Jurkat, Clone E6-1 (cell line): ENCODE measurements around the gene KLK11.
A peak's percentile ranks its signal among the peaks of the same experiment; 100 is the strongest.

Experiments
- DNase-seq: peaks from one replicate; pipeline ENCODE4 v3.0.0-alpha.2; 2011; ENCODE audit warnings: low read depth, low spot score
- H3K4me3 ChIP-seq: 2 replicates; pipeline ENCODE4 v1.5.1; 2011; ENCODE audit warnings: mild to moderate bottlenecking, low read length, control low read depth, moderate library complexity

Gene KLK11

GRCh38 chr19:51031220-51031879, 4.9 kb upstream of the KLK11 start:
- no peak overlapping the region for H3K4me3 ChIP-seq
- DNase-seq = no peak

DNA sequence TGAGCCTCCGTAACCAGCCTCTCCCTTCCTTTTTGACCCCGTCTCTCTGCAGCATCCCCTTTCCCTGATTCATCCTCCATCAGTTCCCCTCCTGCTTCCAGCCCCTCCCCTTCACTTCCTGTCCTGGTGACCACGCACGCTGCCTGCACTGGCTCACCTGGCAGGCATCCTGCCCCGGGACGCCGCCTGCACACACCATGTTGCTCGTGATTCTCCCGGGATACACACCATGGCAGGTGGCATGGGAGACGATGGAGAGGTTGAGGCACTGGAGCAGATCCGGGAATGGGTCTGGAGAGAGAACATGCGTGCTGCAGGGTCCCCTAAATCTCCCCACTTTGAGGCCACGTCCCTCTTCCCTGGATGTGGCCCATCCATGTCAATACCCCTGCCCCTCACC, 4.2 kb upstream of the KLK11 start:
- DNase-seq = no peak
- no peak overlapping the region for H3K4me3 ChIP-seq

- DNase-seq = peak; percentile 9
- no peak overlapping the region for H3K4me3 ChIP-seq
Measured at GRCh38 chr19:51029718-51030117, 3.3 kb upstream of the KLK11 start.

DNA sequence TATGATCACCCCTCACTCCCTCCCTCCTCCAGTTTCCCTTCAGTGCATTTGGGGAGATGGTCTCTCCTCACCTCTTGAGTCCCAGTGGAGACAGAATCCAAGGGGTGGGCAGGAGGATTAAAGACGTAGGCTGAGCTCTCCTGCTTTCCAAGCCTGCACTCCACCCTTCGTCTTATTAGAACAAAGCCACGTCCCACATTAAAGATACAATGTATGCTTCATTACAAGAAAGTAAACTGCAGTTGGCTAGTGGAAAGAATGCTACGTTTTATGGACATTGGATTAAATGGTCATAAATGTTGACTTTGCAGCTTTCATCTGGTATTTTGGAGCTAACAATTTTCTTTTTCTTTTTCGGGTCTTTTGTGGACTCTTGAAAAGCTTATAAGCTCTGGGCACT, 1.5 kb upstream of the KLK11 start:
- no peak overlapping the region for H3K4me3 ChIP-seq
- no peak for DNase-seq

DNA sequence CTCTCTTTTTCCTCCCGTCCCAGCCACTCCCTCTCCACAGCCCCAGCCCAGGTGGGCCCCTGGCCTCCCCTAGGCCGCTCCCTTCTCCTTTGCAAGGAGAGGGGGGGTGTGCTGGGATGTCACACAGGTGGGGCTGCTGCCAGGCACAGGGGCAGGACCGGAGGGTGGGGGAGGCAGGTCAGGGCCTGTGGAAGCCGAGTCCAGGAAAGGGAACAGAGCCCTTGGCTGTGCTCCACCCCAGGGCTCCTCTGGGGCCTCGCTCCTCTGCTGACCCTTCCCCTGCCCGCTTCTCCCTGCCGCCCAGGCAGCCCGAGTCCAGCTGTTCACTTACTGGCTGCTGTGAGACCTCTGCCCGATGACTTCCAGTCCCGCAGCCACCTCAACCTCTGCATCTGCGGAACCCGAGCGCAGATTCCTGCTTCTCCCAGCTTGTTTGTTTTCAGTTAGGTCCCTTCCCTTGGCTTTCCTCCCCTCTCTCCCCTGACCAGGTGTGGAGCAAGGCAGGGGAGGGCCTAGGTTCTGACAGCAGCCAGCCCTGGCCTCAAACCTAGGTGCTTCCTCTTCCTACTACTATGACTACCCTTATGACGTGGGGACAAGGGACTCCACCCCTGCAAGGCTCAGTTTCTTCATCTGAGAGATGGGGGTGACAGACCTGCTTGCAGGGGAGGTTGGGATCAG, 850 bp upstream of the KLK11 start:
- DNase-seq = no peak
- H3K4me3 ChIP-seq = no peak overlapping the region

- no peak overlapping the region for H3K4me3 ChIP-seq
- no peak for DNase-seq
Measured at GRCh38 chr19:51025809-51026553, 435 bp downstream of the KLK11 start.

GRCh38 chr19:51025401-51025800, 1.0 kb downstream of the KLK11 start:
- no peak overlapping the region for H3K4me3 ChIP-seq
- no peak for DNase-seq

GRCh38 chr19:51024924-51025323, 1.5 kb downstream of the KLK11 start:
- DNase-seq = no peak
- no peak overlapping the region for H3K4me3 ChIP-seq

- DNase-seq = no peak
Measured at GRCh38 chr19:51023946-51024345, 2.5 kb downstream of the KLK11 start.

DNA sequence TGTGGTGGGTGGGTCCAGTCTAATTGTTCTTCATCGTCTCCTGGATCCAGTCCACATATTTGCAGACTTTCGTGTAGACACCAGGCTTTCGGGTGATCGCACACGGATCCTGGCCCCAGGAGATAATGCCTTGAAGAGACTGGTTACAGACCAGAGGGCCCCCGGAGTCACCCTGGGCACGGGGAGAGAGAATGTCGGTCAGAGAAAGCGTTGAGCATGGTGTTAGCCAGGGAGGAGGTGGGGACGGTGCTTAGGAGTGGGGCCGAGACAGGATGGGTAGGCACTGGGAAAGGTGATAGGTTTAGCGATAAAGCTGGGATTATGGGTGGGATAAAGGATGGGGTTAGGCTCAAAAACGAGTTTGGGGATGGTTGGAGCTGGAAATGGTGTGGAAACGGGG, 3.9 kb downstream of the KLK11 start:
- H3K4me3 ChIP-seq = no peak overlapping the region
- no peak for DNase-seq

More at GRCh38 chr19:51023946-51024345, 2.5 kb downstream of the KLK11 start:
- H3K4me3 ChIP-seq = no peak overlapping the region

- no peak overlapping the region for H3K4me3 ChIP-seq
- DNase-seq = peak; percentile 9
Measured at GRCh38 chr19:51020988-51021651, 5.3 kb downstream of the KLK11 start.

GRCh38 chr19:51019544-51019925, 6.9 kb downstream of the KLK11 start, which contains the start of gene KLK10:
Gene KLK10, minus strand, starts transcription at chr19:51019709. Its CDS starts 579 bp downstream, at chr19:51019130.
- no peak within 1 kb of the TSS for H3K4me3 ChIP-seq
- DNase-seq = no peak

DNA sequence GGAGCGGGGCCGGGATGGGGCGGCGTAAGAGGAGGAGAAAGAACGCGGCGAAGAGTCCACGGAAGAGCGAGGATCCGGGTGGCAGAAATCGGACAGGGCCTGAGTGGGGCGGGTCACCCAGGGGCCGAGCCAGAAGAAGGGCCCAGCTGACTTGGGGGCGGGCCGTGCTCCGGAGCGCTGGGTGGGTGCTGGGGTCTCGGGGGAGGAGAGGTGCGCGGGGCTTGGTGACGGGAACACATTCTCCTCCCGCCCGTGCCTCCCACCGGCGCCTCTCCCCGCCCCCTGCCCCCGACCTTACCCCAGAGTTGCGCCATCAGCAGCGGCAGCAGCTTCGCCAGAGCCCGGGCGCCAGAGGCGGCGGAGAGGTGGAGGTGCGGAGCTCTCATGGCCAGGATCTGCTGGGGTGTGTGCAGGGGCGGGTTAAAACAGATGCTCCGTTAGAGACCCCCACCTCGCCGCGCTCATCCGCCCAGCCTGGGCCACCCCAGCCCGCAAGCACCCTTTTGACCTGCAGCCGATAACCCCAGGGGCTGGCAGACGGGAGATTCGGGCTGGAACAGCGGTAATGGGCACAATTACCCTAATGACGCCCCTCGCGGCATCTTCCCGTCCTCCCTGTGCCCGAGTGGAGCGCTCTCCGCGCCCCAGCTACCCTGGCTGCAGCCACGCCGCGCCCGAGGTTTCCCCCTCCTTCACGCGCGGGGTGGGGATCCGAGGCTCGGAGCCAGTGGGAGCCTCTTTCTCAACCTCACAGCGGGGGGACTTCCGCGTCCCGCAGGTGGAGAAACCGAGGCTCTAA, 7.5 kb downstream of the KLK11 start:
- DNase-seq = no peak
- H3K4me3 ChIP-seq = no peak overlapping the region

GRCh38 chr19:51016798-51017683, 9.4 kb downstream of the KLK11 start:
- DNase-seq = peak; percentile 28
- no peak overlapping the region for H3K4me3 ChIP-seq

- H3K4me3 ChIP-seq = no peak overlapping the region
- DNase-seq = no peak
Measured at GRCh38 chr19:51015691-51016267, 10.6 kb downstream of the KLK11 start.

DNA sequence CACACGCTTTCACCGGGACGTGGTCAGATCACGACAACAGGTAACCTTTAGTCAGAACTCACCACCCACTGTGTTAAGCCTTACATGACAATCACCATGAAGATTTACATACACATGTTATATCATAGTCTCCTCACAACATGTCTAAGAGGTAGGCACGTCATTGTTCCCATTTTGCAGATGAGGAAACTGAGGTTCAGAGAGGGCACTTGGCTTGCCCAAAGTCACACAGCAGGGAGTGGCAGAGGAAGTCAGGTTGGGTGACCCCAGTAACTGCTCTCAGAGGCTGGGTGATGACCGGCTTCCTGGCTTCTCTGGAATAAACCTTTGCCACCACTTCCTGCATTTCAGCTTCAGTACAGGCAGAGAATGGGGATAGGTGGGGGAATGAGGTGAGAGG, 12.2 kb downstream of the KLK11 start:
- DNase-seq = peak; percentile 5
- no peak overlapping the region for H3K4me3 ChIP-seq

GRCh38 chr19:51012661-51013190, 13.7 kb downstream of the KLK11 start:
- no peak overlapping the region for H3K4me3 ChIP-seq
- DNase-seq = no peak
